Hepatocyte (in vitro differentiated cells): ENCODE measurements around the gene GPBAR1.

Source experiments
- EZH2 ChIP-seq: fragments of 200-600 bp; sonication (generic); IDR thresholded peaks from 2 replicates; pipeline ENCODE4 v1.6.1; 2016; ENCODE audit warnings: antibody characterized with exemption, mild to moderate bottlenecking, borderline replicate concordance
- EZH2phosphoT487 ChIP-seq: fragments of 200-600 bp; sonication (generic); IDR thresholded peaks from one replicate; pipeline ENCODE4 v1.6.1; 2018; ENCODE audit warnings: antibody characterized with exemption, mild to moderate bottlenecking, low read depth, moderate library complexity; ENCODE audit not compliant: unreplicated experiment, severe bottlenecking
- TF ChIP-seq, protein P1 (sequence below): fragments of 200-600 bp; sonication (generic); IDR thresholded peaks from 2 replicates; pipeline ENCODE4 v1.5.1; 2016; ENCODE audit warnings: antibody characterized with exemption, mild to moderate bottlenecking; ENCODE audit not compliant: poor library complexity

DNA sequence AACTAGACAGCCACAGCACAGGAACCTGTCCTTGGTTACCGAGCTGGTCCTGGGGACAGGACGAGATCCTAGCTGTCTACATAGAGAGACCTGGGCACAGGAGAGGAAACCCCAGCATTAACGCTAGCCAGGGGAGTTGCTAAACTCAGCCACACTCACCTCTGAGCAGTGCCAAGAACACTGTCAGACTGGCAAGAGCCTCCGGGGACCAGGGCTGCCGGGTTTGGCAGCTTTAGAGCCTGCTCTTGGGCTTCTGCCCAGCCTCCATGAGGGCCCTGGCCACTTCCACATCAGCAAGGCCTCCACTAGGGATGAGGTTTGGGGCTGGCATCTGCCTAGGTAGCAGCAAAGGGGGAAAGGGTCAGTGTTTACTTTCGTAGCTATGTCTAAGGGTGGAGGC is 24.8 kb downstream of the GPBAR1 start:
- TF ChIP-seq, protein P1, sequence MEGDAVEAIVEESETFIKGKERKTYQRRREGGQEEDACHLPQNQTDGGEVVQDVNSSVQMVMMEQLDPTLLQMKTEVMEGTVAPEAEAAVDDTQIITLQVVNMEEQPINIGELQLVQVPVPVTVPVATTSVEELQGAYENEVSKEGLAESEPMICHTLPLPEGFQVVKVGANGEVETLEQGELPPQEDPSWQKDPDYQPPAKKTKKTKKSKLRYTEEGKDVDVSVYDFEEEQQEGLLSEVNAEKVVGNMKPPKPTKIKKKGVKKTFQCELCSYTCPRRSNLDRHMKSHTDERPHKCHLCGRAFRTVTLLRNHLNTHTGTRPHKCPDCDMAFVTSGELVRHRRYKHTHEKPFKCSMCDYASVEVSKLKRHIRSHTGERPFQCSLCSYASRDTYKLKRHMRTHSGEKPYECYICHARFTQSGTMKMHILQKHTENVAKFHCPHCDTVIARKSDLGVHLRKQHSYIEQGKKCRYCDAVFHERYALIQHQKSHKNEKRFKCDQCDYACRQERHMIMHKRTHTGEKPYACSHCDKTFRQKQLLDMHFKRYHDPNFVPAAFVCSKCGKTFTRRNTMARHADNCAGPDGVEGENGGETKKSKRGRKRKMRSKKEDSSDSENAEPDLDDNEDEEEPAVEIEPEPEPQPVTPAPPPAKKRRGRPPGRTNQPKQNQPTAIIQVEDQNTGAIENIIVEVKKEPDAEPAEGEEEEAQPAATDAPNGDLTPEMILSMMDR: no peak
- TF ChIP-seq EZH2 (no peak), EZH2phosphoT487 (no peak)
